ENCODE data around the gene RPH3AL.

The RPH3AL gene

GRCh38 chr17:285751-286422 lies 66.7 kb downstream of the RPH3AL start:
- TF ChIP-seq CTCF (IDR thresholded peaks at IDR 0.05; ENCODE audit: low read depth, low read length) = no peak
- DNase-seq (ENCODE audit: low read depth, low spot score) = no peak
- no peak overlapping the region for H3K4me3 ChIP-seq (ENCODE audit: low read depth, low read length)
- in situ Hi-C loops (cut with HindIII; ENCODE audit: low sequenced_read_pairs) = no loop called here

- in situ Hi-C loops (cut with HindIII; ENCODE audit: low sequenced_read_pairs) = no loop called here
- no peak overlapping the region for H3K4me3 ChIP-seq (ENCODE audit: low read depth, low read length)
- TF ChIP-seq CTCF (IDR thresholded peaks at IDR 0.05; ENCODE audit: low read depth, low read length) = no peak
- DNase-seq (ENCODE audit: low read depth, low spot score) = no peak
Observed at GRCh38 chr17:284676-285355, 67.8 kb downstream of the RPH3AL start.

- in situ Hi-C loops (cut with HindIII; ENCODE audit: low sequenced_read_pairs) = no loop called here
- no peak for DNase-seq (ENCODE audit: low read depth, low spot score)
- no peak for TF ChIP-seq CTCF (IDR thresholded peaks at IDR 0.05; ENCODE audit: low read depth, low read length)
- no peak overlapping the region for H3K4me3 ChIP-seq (ENCODE audit: low read depth, low read length)
Observed at GRCh38 chr17:283911-284675, 68.5 kb downstream of the RPH3AL start.

GRCh38 chr17:282912-283882 lies 69.4 kb downstream of the RPH3AL start:
- DNase-seq (ENCODE audit: low read depth, low spot score) = no peak

GRCh38 chr17:282000-282911 lies 70.4 kb downstream of the RPH3AL start:
- DNase-seq (ENCODE audit: low read depth, low spot score) = no peak
- in situ Hi-C loops (cut with HindIII; ENCODE audit: low sequenced_read_pairs) = no loop called here

More at GRCh38 chr17:282912-283882, 69.4 kb downstream of the RPH3AL start:
- H3K4me3 ChIP-seq (ENCODE audit: low read depth, low read length) = no peak overlapping the region
- no peak for TF ChIP-seq CTCF (IDR thresholded peaks at IDR 0.05; ENCODE audit: low read depth, low read length)
- in situ Hi-C loops (cut with HindIII; ENCODE audit: low sequenced_read_pairs) = no loop called here

More at GRCh38 chr17:282000-282911, 70.4 kb downstream of the RPH3AL start:
- no peak for TF ChIP-seq CTCF (IDR thresholded peaks at IDR 0.05; ENCODE audit: low read depth, low read length)
- H3K4me3 ChIP-seq (ENCODE audit: low read depth, low read length) = no peak overlapping the region

All from astrocyte of the spinal cord (primary cell).